Mucosa of descending colon (tissue), 3 donors: Measurements from ENCODE around the gene FLT4. TPM values are rescaled to one million over a fixed set of nuclear protein-coding genes. Genes with fewer than 3 reads are reported as not detected.

Experiments used
- ATAC-seq: fragments of 200-7000 bp; cut with Tn5 transposase; one replicate; pipeline ENCODE4 v1.9.1; 2020; ENCODE audit warnings: mild to moderate bottlenecking, moderate library complexity
- DNase-seq, 3 donors: peaks; one replicate each; pipeline ENCODE4 v3.0.0-alpha.2; 2020
- H3K36me3 ChIP-seq: fragments of 200-600 bp; one replicate; pipeline ENCODE4 v1.8.0; 2021; ENCODE audit warnings: low read depth, mild to moderate bottlenecking
- H3K4me1 ChIP-seq: fragments of 200-600 bp; one replicate; pipeline ENCODE4 v1.8.0; 2021; ENCODE audit warnings: low read depth, mild to moderate bottlenecking
- H3K4me3 ChIP-seq: fragments of 200-600 bp; one replicate; pipeline ENCODE4 v1.8.0; 2021; ENCODE audit warnings: mild to moderate bottlenecking
- H3K9me3 ChIP-seq: fragments of 200-600 bp; one replicate; pipeline ENCODE4 v1.8.0; 2021; ENCODE audit warnings: mild to moderate bottlenecking
- CTCF ChIP-seq: fragments of 200-600 bp; IDR thresholded peaks from one replicate; pipeline ENCODE4 v1.8.0; 2022; ENCODE audit warnings: antibody characterized with exemption, mild to moderate bottlenecking
- intact Hi-C, 2 donors: fragments of 100-400 bp; cut with DNase I in 1 of 2; cut with micrococcal nuclease in 1 of 2; formaldehyde crosslinking; loops; one replicate each; pipeline versions ENCODE4 v1.11.0 to v1.11.1; 2022; cut with DNase I, micrococcal nuclease
- total RNA-seq, 3 donors: library from RNA; stranded (reverse); fragmentation: NEBNext Ultra II Directional in 2 of 3; extraction: Animal tissue kit (Norgen Biotek cat#: 25700) in 2 of 3; gene quantifications; one replicate each; pipeline versions ENCODE4 v1.2.1 to v1.2.4, GENCODE V29; 2021 to 2023
- donor health status: DM: no; HTN: no; CAD: no; lungs with moderate emphysema.
- donor health status: DM: no; HTN: no; CAD: no.
- donor health status: DM: no; HTN: yes; CAD: no.

FLT4 gene
- total RNA-seq, 3 donors from 2014 or later, result 2.8 to 9.7 (median 6.0) TPM

- intact Hi-C loops, result no loop called here
- ATAC-seq (no peak), DNase-seq (peak in 1 of 3 donors; percentile 34)
- Histone ChIP-seq H3K4me1 (no peaks in the 10 kb centered on the region), H3K9me3 (no peaks in the 10 kb centered on the region), H3K4me3 (no peak overlapping the region), H3K36me3 (no peaks in the 10 kb centered on the region)
- TF ChIP-seq CTCF, result no peak
Observed at GRCh38 chr5:180602481-180603075, 46.8 kb downstream of the FLT4 start.

DNA sequence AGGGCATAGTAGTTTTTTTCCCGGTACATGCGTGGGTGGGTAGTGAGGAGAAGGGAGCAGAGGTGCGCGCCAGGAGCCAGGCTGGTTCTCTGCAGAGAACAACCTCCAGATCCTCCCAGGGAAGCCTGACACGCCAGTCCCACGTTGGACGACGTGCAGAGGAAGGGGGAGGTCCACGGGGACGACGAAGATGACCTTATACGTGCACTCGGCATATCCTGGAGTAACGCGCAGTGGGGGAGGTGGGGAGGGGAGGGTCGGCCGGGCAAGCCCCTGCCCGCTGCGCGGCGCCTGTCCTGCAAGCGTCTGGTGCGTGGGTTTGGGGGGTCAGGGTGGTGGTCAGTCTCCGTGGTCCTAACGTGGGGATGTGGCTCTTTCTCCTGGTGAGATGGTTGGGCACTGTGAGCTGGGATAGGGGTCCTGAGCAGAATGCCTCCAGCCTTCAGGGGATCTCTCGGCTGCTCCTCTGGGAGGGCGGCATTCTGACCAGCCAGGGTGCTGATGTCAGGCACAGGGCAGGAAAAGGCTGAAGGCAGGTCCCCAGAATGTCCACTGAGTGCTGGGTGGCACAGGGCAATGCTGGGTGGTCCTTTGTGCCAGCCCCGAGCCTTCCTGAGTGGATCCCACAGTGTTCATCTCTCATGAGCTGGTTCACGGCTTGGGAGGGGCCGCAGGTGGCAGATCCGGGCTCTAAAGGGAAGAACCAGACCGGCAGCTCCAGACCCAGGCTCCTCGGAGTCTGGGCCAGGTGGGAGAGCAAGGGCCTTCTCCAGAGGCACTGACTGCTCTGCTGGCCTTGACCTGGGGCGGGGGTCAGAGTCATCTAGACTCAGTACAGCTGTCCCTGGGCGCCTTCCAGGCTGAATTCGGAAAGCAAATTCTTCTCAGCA is 47.6 kb downstream of the FLT4 start:
- H3K4me3 ChIP-seq, result no peak overlapping the region
- intact Hi-C loops, result no loop called here
- H3K4me1 ChIP-seq, result no peaks in the 10 kb centered on the region
- DNase-seq (peak in 1 of 3 donors; percentile 33), ATAC-seq (no peak)
- no peaks in the 10 kb centered on the region for H3K36me3 ChIP-seq
- no peak for TF ChIP-seq CTCF
- H3K9me3 ChIP-seq, result no peaks in the 10 kb centered on the region

DNA sequence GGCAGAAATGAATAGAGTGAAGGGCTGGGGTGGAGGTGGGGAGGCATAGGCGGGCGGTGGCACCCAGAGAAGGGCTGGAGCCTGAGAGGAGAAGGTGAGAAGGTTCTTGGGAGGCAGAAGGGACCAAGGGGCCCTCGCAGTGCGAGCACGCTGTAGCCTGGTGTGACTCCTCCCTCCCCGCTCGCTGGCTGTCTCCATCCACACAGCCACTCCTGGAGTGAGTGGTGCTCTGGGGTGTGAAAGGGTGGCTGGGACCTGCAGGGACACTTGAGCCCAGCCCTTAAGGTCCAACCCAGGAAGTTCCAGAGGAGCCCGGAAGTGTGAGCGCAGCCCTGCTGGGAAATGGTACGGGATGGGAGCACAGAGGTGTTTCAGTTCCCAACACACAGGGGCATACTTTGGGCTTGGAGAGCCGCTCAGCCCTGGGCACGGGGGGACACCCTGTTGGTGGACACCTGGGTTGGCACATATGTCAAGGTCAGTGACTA is 48.8 kb downstream of the FLT4 start:
- no peaks in the 10 kb centered on the region for H3K36me3 ChIP-seq
- H3K9me3 ChIP-seq, result no peaks in the 10 kb centered on the region
- ATAC-seq, result no peak
- H3K4me3 ChIP-seq, result no peak overlapping the region
- H3K4me1 ChIP-seq, result no peaks in the 10 kb centered on the region
- peak in 1 of 3 donors; percentile 27 for DNase-seq
- intact Hi-C loops, result no loop called here
- TF ChIP-seq CTCF, result no peak

- H3K4me3 ChIP-seq, result no peak overlapping the region
- H3K4me1 ChIP-seq, result no peaks in the 10 kb centered on the region
- intact Hi-C loops, result no loop called here
- ATAC-seq (no peak), DNase-seq (peak in 1 of 3 donors; percentile 22)
- no peaks in the 10 kb centered on the region for H3K36me3 ChIP-seq
- no peak for TF ChIP-seq CTCF
- no peaks in the 10 kb centered on the region for H3K9me3 ChIP-seq
Observed at GRCh38 chr5:180599981-180600553, 49.3 kb downstream of the FLT4 start.

- ATAC-seq (no peak), DNase-seq (peak in 1 of 3 donors; percentile 19)
- intact Hi-C loops, result no loop called here
- Histone ChIP-seq H3K4me1 (no peaks in the 10 kb centered on the region), H3K36me3 (no peaks in the 10 kb centered on the region), H3K9me3 (no peaks in the 10 kb centered on the region), H3K4me3 (no peak overlapping the region)
- no peak for TF ChIP-seq CTCF
Observed at GRCh38 chr5:180599590-180599914, 49.8 kb downstream of the FLT4 start.
